Skin epidermis (tissue), 12 donors: ENCODE measurements around the gene ATG5.
A peak's percentile ranks its signal among the peaks of the same experiment; 100 is the strongest.

ENCODE experiments used
- H3K27ac ChIP-seq, 21 experiments: fragments of 200-600 bp; sonication (generic) in 11 of 21; one replicate each; pipeline ENCODE4 v1.5.0; 2020; ENCODE audit warnings: mild to moderate bottlenecking in 3 of 21, inconsistent platforms in 2 of 21, moderate library complexity in 2 of 21
- H3K4me3 ChIP-seq, 7 experiments: fragments of 200-600 bp; sonication (generic) in 2 of 7; one replicate each; pipeline ENCODE4 v1.5.0; 2020; ENCODE audit warnings: inconsistent platforms in 2 of 7, mild to moderate bottlenecking in 2 of 7, moderate library complexity in 1 of 7

Gene ATG5

GRCh38 chr6:106143665-106144064 lies 181.9 kb downstream of the ATG5 start:
- Histone ChIP-seq H3K27ac (no peak overlapping the region), H3K4me3 (no peak overlapping the region)

GRCh38 chr6:106142876-106143431 lies 182.6 kb downstream of the ATG5 start:
- Histone ChIP-seq H3K27ac (peak overlapping the region in 2 of 21 experiments; percentile 3 to 16), H3K4me3 (no peak overlapping the region)

- H3K27ac ChIP-seq, result peak overlapping the region in 5 of 21 experiments; percentile 4 to 57 (median 16)
- no peak overlapping the region for H3K4me3 ChIP-seq
Observed at GRCh38 chr6:106141441-106142237, 183.9 kb downstream of the ATG5 start.

- Histone ChIP-seq H3K27ac (no peak overlapping the region), H3K4me3 (no peak overlapping the region)
Observed at GRCh38 chr6:106138151-106138550, 187.4 kb downstream of the ATG5 start.

GRCh38 chr6:106136845-106137244 lies 188.7 kb downstream of the ATG5 start:
- Histone ChIP-seq H3K4me3 (no peak overlapping the region), H3K27ac (no peak overlapping the region)

GRCh38 chr6:106135911-106136571 lies 189.5 kb downstream of the ATG5 start:
- H3K27ac ChIP-seq, result peak overlapping the region in 1 of 21 experiments; percentile 52
- no peak overlapping the region for H3K4me3 ChIP-seq

GRCh38 chr6:106134906-106135634 lies 190.5 kb downstream of the ATG5 start:
- Histone ChIP-seq H3K27ac (peak overlapping the region in 5 of 21 experiments; percentile 19 to 58 (median 28)), H3K4me3 (no peak overlapping the region)
